ENCODE data around the gene NAGS. TPM values are rescaled to one million over a fixed set of nuclear protein-coding genes. Genes with fewer than 3 reads are reported as not detected.

The NAGS gene
- total and polyA plus RNA-seq, 2 experiments from 2014 or later: 14.0 to 14.4 TPM

GRCh38 chr17:44001461-44001920, 2.9 kb upstream of the NAGS start:
- no peak overlapping the region for H3K4me2 ChIP-seq
- TF ChIP-seq, protein P1, sequence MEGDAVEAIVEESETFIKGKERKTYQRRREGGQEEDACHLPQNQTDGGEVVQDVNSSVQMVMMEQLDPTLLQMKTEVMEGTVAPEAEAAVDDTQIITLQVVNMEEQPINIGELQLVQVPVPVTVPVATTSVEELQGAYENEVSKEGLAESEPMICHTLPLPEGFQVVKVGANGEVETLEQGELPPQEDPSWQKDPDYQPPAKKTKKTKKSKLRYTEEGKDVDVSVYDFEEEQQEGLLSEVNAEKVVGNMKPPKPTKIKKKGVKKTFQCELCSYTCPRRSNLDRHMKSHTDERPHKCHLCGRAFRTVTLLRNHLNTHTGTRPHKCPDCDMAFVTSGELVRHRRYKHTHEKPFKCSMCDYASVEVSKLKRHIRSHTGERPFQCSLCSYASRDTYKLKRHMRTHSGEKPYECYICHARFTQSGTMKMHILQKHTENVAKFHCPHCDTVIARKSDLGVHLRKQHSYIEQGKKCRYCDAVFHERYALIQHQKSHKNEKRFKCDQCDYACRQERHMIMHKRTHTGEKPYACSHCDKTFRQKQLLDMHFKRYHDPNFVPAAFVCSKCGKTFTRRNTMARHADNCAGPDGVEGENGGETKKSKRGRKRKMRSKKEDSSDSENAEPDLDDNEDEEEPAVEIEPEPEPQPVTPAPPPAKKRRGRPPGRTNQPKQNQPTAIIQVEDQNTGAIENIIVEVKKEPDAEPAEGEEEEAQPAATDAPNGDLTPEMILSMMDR (IDR thresholded peaks at IDR 0.05; ENCODE audit: poor library complexity): no peak
- no peaks in the 10 kb centered on the region for H3K9me3 ChIP-seq (ENCODE audit: low read depth)
- peaks cover 21% of the 10 kb centered on the region for H3K4me1 ChIP-seq (ENCODE audit: insufficient read depth)
- no peak overlapping the region for H3K4me3 ChIP-seq
- no peaks in the 10 kb centered on the region for H3K9me2 ChIP-seq (replicated peaks; ENCODE audit: insufficient read depth)
- H4K20me1 ChIP-seq (ENCODE audit: insufficient read depth, poor library complexity, severe bottlenecking): no peaks in the 10 kb centered on the region
- peaks cover 43% of the 10 kb centered on the region for H3K27me3 ChIP-seq
- 68% methylated on average over 2 of the region's 2 CpGs for WGBS (ENCODE audit: low lambda C conversion rate, missing lambda C conversion rate)
- no peaks in the 10 kb centered on the region for H3K36me3 ChIP-seq (replicated peaks; ENCODE audit: insufficient read depth, low read depth)
- no peak overlapping the region for H3K27ac ChIP-seq
- peak; percentile 35 for DNase-seq (ENCODE audit: low spot score)
- no peaks in the 10 kb centered on the region for H3K79me2 ChIP-seq
- H2AFZ ChIP-seq: no peak overlapping the region

DNA sequence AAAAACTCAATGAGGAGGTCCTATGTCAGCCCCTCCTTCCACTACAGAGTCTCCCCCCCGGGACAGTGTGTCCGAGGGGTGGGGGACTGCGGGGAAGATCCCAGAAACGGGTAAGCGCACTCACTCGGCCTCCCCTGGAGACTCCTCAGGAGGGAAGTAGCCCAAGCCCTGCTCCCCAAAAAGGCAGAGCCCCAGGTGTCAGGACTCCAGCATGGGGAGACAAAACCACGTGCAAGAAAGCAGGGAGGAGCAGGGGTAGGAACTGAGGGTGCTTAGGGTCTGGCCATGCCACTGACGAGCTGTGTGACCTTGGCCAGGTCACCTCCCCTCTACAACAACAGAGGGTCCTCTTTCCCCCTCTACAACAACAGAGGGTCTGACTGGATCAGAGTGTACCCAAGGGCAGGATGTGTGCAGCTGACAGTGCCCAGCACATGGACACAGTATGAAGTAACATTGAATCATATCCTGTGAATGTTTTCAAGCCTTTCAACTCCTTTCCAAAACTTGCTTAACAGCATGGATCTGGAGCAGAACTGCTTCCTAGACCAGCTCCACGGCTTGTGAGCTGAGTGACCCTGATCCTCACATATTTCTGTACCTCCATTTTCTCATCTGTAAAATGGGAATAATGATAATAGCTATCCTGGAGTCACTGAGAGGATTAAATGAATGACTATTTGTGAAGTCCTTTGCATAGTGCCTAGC, 2.1 kb upstream of the NAGS start:
- H2AFZ ChIP-seq: no peak overlapping the region
- H3K79me2 ChIP-seq: no peaks in the 10 kb centered on the region
- TF ChIP-seq EZH2phosphoT487 (IDR thresholded peaks at IDR 0.05; ENCODE audit: low read depth, severe bottlenecking, unreplicated experiment): no peak
- H3K27ac ChIP-seq: no peak overlapping the region
- no peaks in the 10 kb centered on the region for H3K36me3 ChIP-seq (replicated peaks; ENCODE audit: insufficient read depth, low read depth)
- H3K9me2 ChIP-seq (replicated peaks; ENCODE audit: insufficient read depth): no peaks in the 10 kb centered on the region
- 79% methylated on average over 9 of the region's 9 CpGs for WGBS (ENCODE audit: low lambda C conversion rate, missing lambda C conversion rate)
- H3K4me2 ChIP-seq: no peak overlapping the region
- no peaks in the 10 kb centered on the region for H4K20me1 ChIP-seq (ENCODE audit: insufficient read depth, poor library complexity, severe bottlenecking)
- no peak overlapping the region for H3K4me3 ChIP-seq
- peaks cover 42% of the 10 kb centered on the region for H3K27me3 ChIP-seq
- DNase-seq (ENCODE audit: low spot score): no peak
- no peaks in the 10 kb centered on the region for H3K9me3 ChIP-seq (ENCODE audit: low read depth)
- H3K4me1 ChIP-seq (ENCODE audit: insufficient read depth): peaks cover 21% of the 10 kb centered on the region

GRCh38 chr17:44004761-44005526, 522 bp downstream of the NAGS start:
- peak; percentile 51 for DNase-seq (ENCODE audit: low spot score)
- Histone ChIP-seq H4K20me1 (ENCODE audit: insufficient read depth, poor library complexity, severe bottlenecking) (no peaks in the 10 kb centered on the region), H3K9me2 (replicated peaks; ENCODE audit: insufficient read depth) (no peaks in the 10 kb centered on the region), H3K27me3 (peaks cover 42% of the 10 kb centered on the region), H3K9me3 (ENCODE audit: low read depth) (no peaks in the 10 kb centered on the region), H3K4me2 (peak overlapping the region; percentile 94), H3K79me2 (no peaks in the 10 kb centered on the region), H3K4me3 (peak overlapping the region; percentile 27), H3K4me1 (ENCODE audit: insufficient read depth) (peaks cover 21% of the 10 kb centered on the region), H2AFZ (peak overlapping the region; percentile 6), H3K36me3 (replicated peaks; ENCODE audit: insufficient read depth, low read depth) (no peaks in the 10 kb centered on the region), H3K27ac (peak overlapping the region; percentile 37)
- TF ChIP-seq EZH2phosphoT487 (IDR thresholded peaks at IDR 0.05; ENCODE audit: low read depth, severe bottlenecking, unreplicated experiment) (no peak), EZH2 (IDR thresholded peaks at IDR 0.05; ENCODE audit: borderline replicate concordance) (peak; percentile 94)
- TF ChIP-seq, protein P1 (IDR thresholded peaks at IDR 0.05; ENCODE audit: poor library complexity): no peak
- 3% methylated on average over 54 of the region's 71 CpGs for WGBS (ENCODE audit: low lambda C conversion rate, missing lambda C conversion rate)

All from hepatocyte (in vitro differentiated cells).